Stimulated activated CD8-positive, alpha-beta memory T cell treated with anti-CD3 and anti-CD28 coated beads, Interleukin-4, amount 100 ng/mL, for 4 hours (primary cell): ENCODE results near the gene CRK.

Experiments
- DNase-seq, 2 donors: peaks; one replicate each; pipeline ENCODE4 v3.0.0-alpha.2; 2020; ENCODE audit warnings: low read depth in 2 of 2, low spot score in 1 of 2

Gene CRK

GRCh38 chr17:1486802-1487695 is 31.0 kb upstream of the CRK start:
- DNase-seq = peak; percentile 62 to 73

DNA sequence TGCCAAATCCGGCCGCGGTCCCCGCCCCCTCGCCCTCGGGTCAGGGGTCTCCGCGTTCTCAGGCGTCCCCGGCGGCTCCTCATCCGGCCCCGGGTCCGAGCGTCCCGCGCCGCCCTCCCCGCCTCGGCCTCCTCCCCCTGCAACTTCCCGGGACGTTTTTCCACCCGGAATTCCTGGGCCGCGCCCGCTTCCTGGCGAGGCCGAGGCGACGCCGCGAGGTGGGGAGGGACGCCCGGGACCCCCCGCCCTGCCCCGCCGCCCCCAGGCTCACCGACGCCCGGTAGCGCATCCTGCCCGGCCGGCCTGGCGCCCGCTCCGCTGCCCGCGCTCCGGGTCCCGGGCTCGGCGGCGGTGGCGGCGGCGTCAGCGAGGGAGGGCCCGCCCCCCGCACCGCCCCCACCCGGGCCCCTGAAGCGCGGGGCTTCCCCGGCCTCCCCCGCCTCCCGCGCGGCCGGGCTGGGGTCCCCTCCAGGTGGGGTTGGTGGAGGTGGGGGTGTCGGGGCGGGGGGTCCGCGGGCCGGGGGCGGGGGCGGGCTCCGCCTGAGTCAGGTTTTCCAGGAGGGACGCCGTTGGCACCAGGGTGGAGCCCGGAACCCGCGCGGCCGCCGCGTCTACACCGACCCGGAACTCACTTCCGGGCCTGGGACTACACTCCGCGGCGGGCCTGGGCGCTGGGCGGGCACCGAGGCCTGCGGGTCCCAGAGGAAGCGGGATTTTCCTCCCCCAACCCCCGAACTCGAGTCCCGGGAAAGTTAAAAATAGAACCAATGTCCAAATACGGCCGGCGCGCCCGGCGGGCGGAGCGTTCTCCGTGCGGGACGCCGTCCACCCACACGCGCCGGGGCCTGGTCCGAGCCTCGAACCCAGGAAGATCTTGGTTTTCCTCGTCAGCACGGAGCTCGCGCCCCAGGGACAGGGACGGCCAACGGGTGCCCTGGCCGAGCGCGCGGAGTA is 29.7 kb upstream of the CRK start:
- peak; percentile 47 to 55 for DNase-seq

DNA sequence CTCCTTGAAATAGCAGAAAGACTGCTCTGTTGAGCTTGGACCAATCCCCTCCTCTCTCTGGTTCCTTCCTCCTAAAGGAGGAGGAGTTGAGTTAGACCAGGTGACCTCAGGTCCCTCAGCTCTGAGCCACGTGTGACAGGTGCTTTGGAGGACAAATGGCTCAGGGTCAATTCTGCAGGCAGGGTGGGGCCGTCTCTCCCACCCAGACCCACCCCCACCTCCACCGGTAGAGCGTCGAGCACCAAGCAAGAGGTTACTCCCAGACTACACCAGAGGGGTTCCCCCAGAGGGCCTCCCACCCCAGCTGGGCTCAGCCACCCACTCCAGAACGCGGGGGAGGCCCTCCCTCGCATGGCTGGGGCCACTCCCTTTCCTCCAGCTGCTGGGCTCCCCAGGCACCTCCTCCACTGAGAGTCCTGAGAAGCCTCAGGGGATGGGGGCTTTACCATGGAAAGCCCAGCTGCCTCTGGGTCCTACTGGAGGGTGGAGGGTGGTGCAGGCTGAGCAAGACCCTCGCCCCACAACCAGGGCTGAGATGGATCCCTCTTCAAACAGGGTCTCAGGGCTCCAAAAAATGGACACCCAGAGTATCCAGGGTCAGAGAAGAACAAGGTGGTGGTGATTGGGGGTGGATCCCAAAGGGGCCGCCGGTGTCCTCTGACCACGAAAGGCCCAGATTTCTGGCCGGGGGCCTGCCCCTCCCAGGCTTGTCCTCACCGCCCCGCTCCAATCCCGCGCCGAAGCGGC is 28.8 kb upstream of the CRK start:
- DNase-seq = peak in 1 of 2 donors; percentile 32

DNA sequence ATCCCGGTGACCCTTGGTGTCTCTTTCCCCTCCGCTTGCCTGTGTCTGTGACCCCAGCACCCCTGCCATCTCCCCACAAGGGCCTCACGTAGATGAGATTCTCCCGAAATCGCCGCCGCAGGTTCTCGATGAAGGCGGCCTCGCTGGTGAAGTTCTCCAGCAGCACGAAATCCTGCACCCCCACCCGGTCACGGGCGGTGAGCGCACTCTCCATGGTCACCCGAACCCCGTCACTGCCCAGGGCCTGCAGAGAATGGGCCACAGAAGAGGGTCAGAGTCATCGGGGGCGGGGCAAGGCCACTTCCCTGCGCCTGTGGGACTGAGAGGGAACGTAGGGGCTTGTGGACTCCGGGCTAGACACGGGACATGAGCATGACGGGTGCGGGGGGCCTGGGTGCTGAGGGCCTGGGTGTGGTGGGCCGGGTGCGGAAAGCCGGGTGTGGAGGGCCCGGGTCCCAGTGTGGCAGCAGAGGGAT is 28.1 kb upstream of the CRK start:
- no peak for DNase-seq

GRCh38 chr17:1482680-1483079 is 26.6 kb upstream of the CRK start:
- DNase-seq = no peak

- no peak for DNase-seq
Measured at GRCh38 chr17:1481736-1482135, 25.7 kb upstream of the CRK start.

GRCh38 chr17:1480747-1481465 is 24.9 kb upstream of the CRK start:
- DNase-seq = no peak

- no peak for DNase-seq
Measured at GRCh38 chr17:1478418-1478817, 22.4 kb upstream of the CRK start.

DNA sequence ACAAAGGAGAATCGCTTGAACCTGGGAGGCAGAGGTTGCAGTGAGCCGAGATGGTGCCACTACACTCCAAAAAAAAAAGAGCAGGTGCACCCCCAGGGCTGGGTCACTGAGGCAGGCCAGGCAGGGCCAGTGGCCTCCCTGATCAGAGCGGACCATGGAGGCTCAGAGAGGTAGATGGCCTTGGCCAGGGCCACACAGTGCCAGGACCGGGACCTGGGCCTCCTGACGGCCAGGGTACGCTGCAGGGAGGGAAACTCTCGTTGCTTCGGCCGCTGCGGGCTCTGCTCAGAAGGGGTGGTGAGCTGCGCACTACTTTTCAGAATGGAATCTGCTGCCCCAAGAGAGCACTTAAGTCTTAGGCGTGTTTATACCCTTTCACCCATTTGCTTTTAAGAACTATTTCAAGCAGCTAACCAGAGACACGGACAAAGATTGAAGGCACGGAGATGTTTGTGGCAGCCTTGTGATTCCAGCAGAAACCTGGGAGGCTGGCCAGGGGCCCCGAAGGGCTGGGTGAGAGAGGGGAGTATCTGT is 19.4 kb upstream of the CRK start:
- no peak for DNase-seq

DNA sequence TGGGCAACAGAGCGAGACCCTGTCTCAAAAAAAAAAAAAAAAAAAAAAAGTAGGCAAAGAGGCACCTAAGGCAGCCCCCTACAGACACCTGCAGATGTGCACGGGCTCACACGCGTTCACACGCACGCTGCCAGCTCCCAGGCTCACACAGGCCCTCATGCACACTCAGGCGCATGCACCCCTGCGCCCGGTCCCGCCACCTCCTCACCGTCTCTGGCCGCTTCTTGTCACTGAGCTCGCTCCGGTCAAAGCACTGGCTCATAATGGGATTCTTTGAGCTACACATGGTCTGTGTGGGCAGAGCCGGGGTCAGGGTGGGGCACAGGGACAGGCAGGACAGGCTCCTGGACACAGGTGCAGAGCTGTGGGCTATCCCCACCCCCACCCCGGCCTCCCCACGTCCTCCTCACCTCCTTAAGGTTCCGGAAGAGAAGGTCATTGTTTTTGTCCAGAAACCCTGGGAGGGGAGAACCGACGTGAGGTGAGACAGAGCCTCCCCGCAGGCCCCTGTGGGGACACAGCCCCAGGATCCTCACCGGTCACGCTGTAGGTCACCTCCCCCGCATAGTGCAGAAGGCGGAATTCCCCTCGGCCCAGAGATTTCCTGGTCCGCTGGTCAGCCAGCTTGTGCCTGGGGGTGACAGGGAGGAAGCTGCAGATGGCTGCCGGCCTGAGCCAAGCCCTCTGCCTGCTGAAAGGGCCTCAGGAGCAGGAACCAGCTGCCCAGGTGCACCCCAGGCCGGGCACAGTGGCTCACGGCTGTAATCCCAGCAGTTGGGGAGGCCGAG is 18.6 kb upstream of the CRK start:
- no peak for DNase-seq

DNA sequence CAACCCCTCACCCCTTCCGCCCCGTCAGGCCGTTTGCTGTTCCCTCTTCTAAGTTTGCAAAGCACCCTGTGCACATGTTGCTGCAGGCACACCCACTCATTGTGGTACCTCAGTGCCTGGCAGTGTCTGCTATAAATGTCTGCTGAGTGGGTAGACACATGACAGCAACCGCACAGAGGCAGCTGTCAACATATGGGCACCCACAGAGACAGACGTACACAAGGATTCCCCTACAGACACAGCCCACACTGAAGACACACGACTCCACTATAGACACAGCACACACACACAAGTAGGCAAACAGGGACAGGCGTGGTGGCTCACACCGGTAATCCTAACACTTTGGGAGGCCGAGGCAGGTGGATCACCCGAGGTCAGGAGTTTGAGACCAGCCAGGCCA is 17.8 kb upstream of the CRK start:
- no peak for DNase-seq

GRCh38 chr17:1473170-1473569 is 17.1 kb upstream of the CRK start:
- DNase-seq = no peak

- no peak for DNase-seq
Measured at GRCh38 chr17:1471911-1472821, 16.1 kb upstream of the CRK start.

DNA sequence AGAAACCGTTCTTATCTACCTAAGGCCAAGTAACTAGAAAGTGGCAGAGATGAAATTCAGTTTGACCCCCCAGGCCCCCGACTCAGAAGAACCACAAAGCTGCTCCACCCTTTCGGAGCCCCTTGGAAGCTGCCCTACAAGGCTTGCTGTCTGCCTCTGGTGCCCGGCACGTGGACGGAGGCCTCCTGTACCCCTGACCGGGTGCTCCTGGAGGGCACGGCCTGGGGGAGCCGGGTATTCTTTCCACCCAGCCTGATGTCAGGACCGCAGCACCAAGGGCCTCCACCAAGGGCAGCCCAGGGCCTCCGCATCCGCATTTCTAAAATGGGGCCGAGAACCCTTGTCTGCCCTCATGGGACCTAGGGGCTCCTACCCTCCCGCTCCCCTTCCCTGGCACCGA is 15.5 kb upstream of the CRK start:
- DNase-seq = no peak

GRCh38 chr17:1470755-1471462 is 14.9 kb upstream of the CRK start:
- no peak for DNase-seq

- no peak for DNase-seq
Measured at GRCh38 chr17:1470071-1470754, 14.2 kb upstream of the CRK start.

GRCh38 chr17:1469231-1469852 is 13.3 kb upstream of the CRK start:
- no peak for DNase-seq
